ENCODE measurements around the gene SLC1A5.

Gene SLC1A5

DNA sequence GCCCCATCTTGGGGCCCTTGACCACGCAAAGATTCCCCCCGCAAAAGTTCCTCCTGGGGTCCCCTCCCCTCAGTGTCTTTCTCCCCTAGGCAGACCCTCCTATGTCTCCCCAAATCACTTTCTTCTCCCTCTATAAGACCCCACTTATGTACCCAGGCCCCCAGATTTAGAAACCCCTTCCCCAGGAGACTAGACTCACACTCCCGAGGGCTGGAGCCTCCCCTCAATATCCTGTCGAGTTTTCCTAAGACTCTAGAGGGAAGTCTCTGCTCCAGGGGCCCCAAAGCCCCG is 1.4 kb downstream of the SLC1A5 start:
- H3K27me3 ChIP-seq (ENCODE audit: insufficient read depth, low read length) = no peaks in the 10 kb centered on the region; the same call in 1 of the 2 replicates
- no peak for TF ChIP-seq EZH2 (IDR thresholded peaks at IDR 0.05; ENCODE audit: borderline replicate concordance, low read length)
- TF ChIP-seq, protein P1, sequence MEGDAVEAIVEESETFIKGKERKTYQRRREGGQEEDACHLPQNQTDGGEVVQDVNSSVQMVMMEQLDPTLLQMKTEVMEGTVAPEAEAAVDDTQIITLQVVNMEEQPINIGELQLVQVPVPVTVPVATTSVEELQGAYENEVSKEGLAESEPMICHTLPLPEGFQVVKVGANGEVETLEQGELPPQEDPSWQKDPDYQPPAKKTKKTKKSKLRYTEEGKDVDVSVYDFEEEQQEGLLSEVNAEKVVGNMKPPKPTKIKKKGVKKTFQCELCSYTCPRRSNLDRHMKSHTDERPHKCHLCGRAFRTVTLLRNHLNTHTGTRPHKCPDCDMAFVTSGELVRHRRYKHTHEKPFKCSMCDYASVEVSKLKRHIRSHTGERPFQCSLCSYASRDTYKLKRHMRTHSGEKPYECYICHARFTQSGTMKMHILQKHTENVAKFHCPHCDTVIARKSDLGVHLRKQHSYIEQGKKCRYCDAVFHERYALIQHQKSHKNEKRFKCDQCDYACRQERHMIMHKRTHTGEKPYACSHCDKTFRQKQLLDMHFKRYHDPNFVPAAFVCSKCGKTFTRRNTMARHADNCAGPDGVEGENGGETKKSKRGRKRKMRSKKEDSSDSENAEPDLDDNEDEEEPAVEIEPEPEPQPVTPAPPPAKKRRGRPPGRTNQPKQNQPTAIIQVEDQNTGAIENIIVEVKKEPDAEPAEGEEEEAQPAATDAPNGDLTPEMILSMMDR (IDR thresholded peaks at IDR 0.05; ENCODE audit: low read length) = no peak
- peak overlapping the region; percentile 98 for H3K4me3 ChIP-seq (ENCODE audit: low read depth, low read length, poor library complexity, severe bottlenecking)
- peak overlapping the region; percentile 87 for H3K9ac ChIP-seq (ENCODE audit: low read length)
- H3K9me3 ChIP-seq (ENCODE audit: low read length) = no peaks in the 10 kb centered on the region
- peaks cover 6% of the 10 kb centered on the region; the same call in 1 of the 2 replicates for H3F3A ChIP-seq (ENCODE audit: insufficient read depth, low read length)
- peaks cover 39% of the 10 kb centered on the region for H3K36me3 ChIP-seq (ENCODE audit: insufficient read depth, low read length)
- no peaks in the 10 kb centered on the region for H4K20me1 ChIP-seq (ENCODE audit: insufficient read depth, low read length)
- peaks cover 42% of the 10 kb centered on the region for H3K79me2 ChIP-seq (ENCODE audit: insufficient read depth, low read length)
- peaks cover 31% of the 10 kb centered on the region for H3K4me1 ChIP-seq (ENCODE audit: insufficient read depth, low read length, severe bottlenecking)
- no peaks in the 10 kb centered on the region for H3K9me2 ChIP-seq (ENCODE audit: low read depth, low read length)
- peak overlapping the region; percentile 95 for H3K27ac ChIP-seq (ENCODE audit: low read depth, low read length, poor library complexity, severe bottlenecking)
- peak overlapping the region; percentile 85 for H3K4me2 ChIP-seq (ENCODE audit: low read length)
- H2AFZ ChIP-seq (ENCODE audit: low read length) = no peak overlapping the region

DNA sequence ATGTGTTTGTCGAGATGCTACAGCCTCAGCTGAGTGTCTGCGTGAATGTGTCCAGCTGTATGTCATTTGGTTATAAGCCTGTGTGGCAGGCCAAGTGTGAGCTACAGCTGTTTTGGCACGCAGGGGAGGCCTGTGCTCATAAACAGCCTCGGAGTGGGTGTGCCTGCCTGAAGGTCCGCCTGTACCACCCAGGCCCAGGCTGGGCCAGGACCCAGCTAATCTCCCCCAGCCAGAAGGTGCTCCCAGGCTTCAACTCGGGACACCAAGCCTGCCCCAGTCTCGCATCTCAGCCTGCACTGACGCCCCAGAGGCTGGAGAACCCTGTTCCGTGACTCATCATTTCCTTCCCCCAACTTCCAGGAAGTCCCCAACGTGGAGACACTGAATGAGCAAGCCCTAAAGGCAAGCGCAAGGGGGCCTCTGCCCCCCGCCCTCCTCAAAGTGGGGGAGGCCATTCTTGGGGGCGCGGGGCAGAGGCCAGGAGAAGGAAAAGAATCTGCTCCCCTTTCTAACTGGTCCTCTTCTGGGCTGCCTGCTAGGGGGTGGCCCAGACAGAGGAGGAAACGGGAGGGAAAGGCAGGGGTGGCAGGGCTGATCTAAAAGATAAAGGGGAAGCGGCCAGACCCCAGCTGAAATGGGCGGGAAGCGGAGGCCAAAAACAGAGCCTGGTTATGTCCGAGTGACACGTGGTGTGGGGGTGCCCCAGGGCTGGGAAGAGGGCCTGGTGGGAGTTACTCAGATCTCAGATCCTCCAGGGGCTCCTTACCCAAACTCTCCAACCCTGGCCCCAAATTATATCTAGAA is 2.0 kb downstream of the SLC1A5 start:
- H3K4me1 ChIP-seq (ENCODE audit: insufficient read depth, low read length, severe bottlenecking) = peaks cover 31% of the 10 kb centered on the region

DNA sequence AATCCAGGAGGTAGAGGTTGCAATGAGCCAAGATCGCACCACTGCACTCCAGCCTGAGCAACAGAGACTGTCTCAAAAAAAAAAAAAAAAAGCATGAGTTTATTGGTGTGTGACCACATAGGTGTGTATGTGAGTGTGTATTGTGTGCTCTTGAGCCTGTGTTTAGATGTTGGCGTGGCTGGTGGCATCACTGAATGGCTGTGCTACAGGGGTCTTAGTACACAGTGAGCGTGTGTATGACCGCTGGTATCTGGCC is 2.5 kb downstream of the SLC1A5 start:
- peaks cover 48% of the 10 kb centered on the region for H3K36me3 ChIP-seq (ENCODE audit: insufficient read depth, low read length)
- no peaks in the 10 kb centered on the region for H4K20me1 ChIP-seq (ENCODE audit: insufficient read depth, low read length)
- no peaks in the 10 kb centered on the region for H3K9me2 ChIP-seq (ENCODE audit: low read depth, low read length)
- no peak overlapping the region for H2AFZ ChIP-seq (ENCODE audit: low read length)
- TF ChIP-seq, protein P1 (IDR thresholded peaks at IDR 0.05; ENCODE audit: low read length) = no peak
- TF ChIP-seq EZH2 (IDR thresholded peaks at IDR 0.05; ENCODE audit: borderline replicate concordance, low read length) = no peak
- no peaks in the 10 kb centered on the region for H3K9me3 ChIP-seq (ENCODE audit: low read length)
- peak overlapping the region; percentile 87 for H3K9ac ChIP-seq (ENCODE audit: low read length)
- H3K27me3 ChIP-seq (ENCODE audit: insufficient read depth, low read length) = no peaks in the 10 kb centered on the region
- peak overlapping the region; percentile 95 for H3K27ac ChIP-seq (ENCODE audit: low read depth, low read length, poor library complexity, severe bottlenecking)
- peaks cover 42% of the 10 kb centered on the region for H3K79me2 ChIP-seq (ENCODE audit: insufficient read depth, low read length)
- peaks cover 31% of the 10 kb centered on the region for H3K4me1 ChIP-seq (ENCODE audit: insufficient read depth, low read length, severe bottlenecking)
- H3K4me3 ChIP-seq (ENCODE audit: low read depth, low read length, poor library complexity, severe bottlenecking) = peak overlapping the region; percentile 98
- H3F3A ChIP-seq (ENCODE audit: insufficient read depth, low read length) = peaks cover 6% of the 10 kb centered on the region; the same call in 1 of the 2 replicates
- peak overlapping the region; percentile 85 for H3K4me2 ChIP-seq (ENCODE audit: low read length)

More for the DNA sequence above, 2.0 kb downstream of the SLC1A5 start:
- peak overlapping the region; percentile 87 for H3K9ac ChIP-seq (ENCODE audit: low read length)
- peaks cover 42% of the 10 kb centered on the region for H3K79me2 ChIP-seq (ENCODE audit: insufficient read depth, low read length)
- peak overlapping the region; percentile 95 for H3K27ac ChIP-seq (ENCODE audit: low read depth, low read length, poor library complexity, severe bottlenecking)
- no peak overlapping the region for H2AFZ ChIP-seq (ENCODE audit: low read length)
- H3K27me3 ChIP-seq (ENCODE audit: insufficient read depth, low read length) = no peaks in the 10 kb centered on the region
- H3K9me3 ChIP-seq (ENCODE audit: low read length) = no peaks in the 10 kb centered on the region
- peaks cover 6% of the 10 kb centered on the region; the same call in 1 of the 2 replicates for H3F3A ChIP-seq (ENCODE audit: insufficient read depth, low read length)
- peak overlapping the region; percentile 98 for H3K4me3 ChIP-seq (ENCODE audit: low read depth, low read length, poor library complexity, severe bottlenecking)
- no peaks in the 10 kb centered on the region for H4K20me1 ChIP-seq (ENCODE audit: insufficient read depth, low read length)
- peak overlapping the region; percentile 85 for H3K4me2 ChIP-seq (ENCODE audit: low read length)
- TF ChIP-seq EZH2 (IDR thresholded peaks at IDR 0.05; ENCODE audit: borderline replicate concordance, low read length) = no peak
- TF ChIP-seq, protein P1 (IDR thresholded peaks at IDR 0.05; ENCODE audit: low read length) = no peak
- peaks cover 44% of the 10 kb centered on the region for H3K36me3 ChIP-seq (ENCODE audit: insufficient read depth, low read length)
- no peaks in the 10 kb centered on the region for H3K9me2 ChIP-seq (ENCODE audit: low read depth, low read length)
